ENCODE measurements around the gene DIP2C.

GRCh38 chr10:661597-662222 is 27.8 kb downstream of the DIP2C start:
- TF ChIP-seq CTCF (IDR thresholded peaks at IDR 0.05) (no peak), POLR2A (IDR thresholded peaks at IDR 0.05) (no peak)
